PC-3 (cell line): ENCODE measurements around the gene C1GALT1. TPM values are rescaled to one million over a fixed set of nuclear protein-coding genes. Genes with fewer than 3 reads are reported as not detected.

ENCODE experiments used
- ATAC-seq: fragments of 200-7000 bp; cut with Tn5 transposase; 2 replicates; pipeline ENCODE4 v1.9.1; 2020; ENCODE audit warnings: mild to moderate bottlenecking, moderate library complexity
- BruUV-seq: library from RNA; stranded (reverse); fragments of 400-500 nt; replicated peaks from 2 replicates; lab custom pipeline; 2021; lab: Mats Ljungman, UMichigan
- CTCF ChIA-PET: fragments of 300-600 bp; sonication (Branson Sonifier 250); formaldehyde crosslinking; loops from one replicate; lab custom pipeline; 2022; ENCODE audit warnings: antibody characterized with exemption; lab: Charles Lee
- POLR2A ChIA-PET: fragments of 300-600 bp; sonication (Branson Sonifier 250); formaldehyde crosslinking; loops from one replicate; lab custom pipeline; 2022; ENCODE audit warnings: antibody characterized with exemption; ENCODE audit not compliant: unreplicated experiment; lab: Charles Lee
- DNase-seq: peaks from one replicate; pipeline ENCODE4 v3.0.0-alpha.2; 2015
- H2AFZ ChIP-seq: fragments of 300-600 bp; sonication (generic); 2 replicates; pipeline ENCODE4 v1.6.0; 2016; ENCODE audit warnings: antibody characterized with exemption, low read length
- H3F3A ChIP-seq: fragments of 300-600 bp; sonication (generic); one replicate; pipeline ENCODE4 v1.6.0; 2017; ENCODE audit warnings: antibody characterized with exemption, low read length, control low read depth, mild to moderate bottlenecking; ENCODE audit not compliant: unreplicated experiment
- H3K27ac ChIP-seq: fragments of 300-600 bp; sonication (generic); 2 replicates; pipeline ENCODE4 v1.5.1; 2016; ENCODE audit warnings: mild to moderate bottlenecking, low read length
- H3K27me3 ChIP-seq: fragments of 300-600 bp; sonication (generic); 2 replicates; pipeline ENCODE4 v1.6.1; 2016; ENCODE audit warnings: low read length, mixed read lengths
- H3K36me3 ChIP-seq: fragments of 300-600 bp; sonication (generic); 2 replicates; pipeline ENCODE4 v1.6.1; 2016; ENCODE audit warnings: low read depth, mixed run types, low read length, mixed read lengths
- H3K4me1 ChIP-seq: fragments of 300-600 bp; sonication (generic); 2 replicates; pipeline ENCODE4 v1.5.1; 2016; ENCODE audit warnings: low read length; ENCODE audit not compliant: insufficient read depth
- H3K4me2 ChIP-seq: fragments of 300-600 bp; sonication (generic); 2 replicates; pipeline ENCODE4 v1.6.0; 2016; ENCODE audit warnings: low read length
- H3K4me3 ChIP-seq: fragments of 300-600 bp; sonication (generic); 2 replicates; pipeline ENCODE4 v1.5.1; 2016; ENCODE audit warnings: mild to moderate bottlenecking, low read length, mixed read lengths
- H3K79me2 ChIP-seq: fragments of 300-600 bp; sonication (generic); 2 replicates; pipeline ENCODE4 v1.6.1; 2017; ENCODE audit warnings: low read length, mixed read lengths
- H3K9ac ChIP-seq: fragments of 300-600 bp; sonication (generic); 2 replicates; pipeline ENCODE4 v1.6.0; 2016; ENCODE audit warnings: mild to moderate bottlenecking, low read length
- H3K9me2 ChIP-seq: fragments of 300-600 bp; sonication (generic); replicated peaks from 2 replicates; pipeline ENCODE4 v1.6.1; 2016; ENCODE audit warnings: mixed run types, low read length, mixed read lengths
- H3K9me3 ChIP-seq: fragments of 300-600 bp; sonication (generic); 2 replicates; pipeline ENCODE4 v1.6.1; 2016; ENCODE audit warnings: low read length, mixed read lengths
- H4K20me1 ChIP-seq: fragments of 300-600 bp; sonication (generic); 2 replicates; pipeline ENCODE4 v1.6.1; 2016; ENCODE audit warnings: low read length, mixed read lengths
- CTCF ChIP-seq: fragments of 300-600 bp; sonication (generic); conservative IDR thresholded peaks from 2 replicates; pipeline ENCODE4 v1.5.1; 2017; ENCODE audit warnings: antibody characterized with exemption, low read depth, mild to moderate bottlenecking, low read length
- EZH2 ChIP-seq: fragments of 300-600 bp; sonication (generic); IDR thresholded peaks from one replicate; pipeline ENCODE4 v1.6.1; 2017; ENCODE audit warnings: antibody characterized with exemption, mild to moderate bottlenecking, low read length; ENCODE audit not compliant: unreplicated experiment
- EZH2phosphoT487 ChIP-seq: fragments of 300-600 bp; sonication (generic); IDR thresholded peaks from 2 replicates; pipeline ENCODE4 v1.6.1; 2018; ENCODE audit warnings: mild to moderate bottlenecking, antibody characterized with exemption, low read length, borderline replicate concordance
- intact Hi-C: fragments of 100-400 bp; cut with micrococcal nuclease; formaldehyde crosslinking; loops from 2 replicates; pipeline ENCODE4 v1.9.0; 2023
- total RNA-seq: library from RNA; depleted of rRNA; stranded (reverse); fragments of >200 nt; gene quantifications from 2 replicates; pipeline ENCODE4 v1.2.3, GENCODE V29; 2014

The C1GALT1 gene
- total RNA-seq, 1 experiment from 2014 or later, result 32.3 TPM

GRCh38 chr7:7220821-7221220 is 38.5 kb downstream of the C1GALT1 start:
- Histone ChIP-seq H3K4me1 (peaks cover 10% of the 10 kb centered on the region), H3F3A (no peaks in the 10 kb centered on the region), H4K20me1 (no peaks in the 10 kb centered on the region), H3K79me2 (0 out of 2 replicates have a peak, but pooled peaks cover 6% of the 10 kb centered on the region), H3K27me3 (no peaks in the 10 kb centered on the region), H3K9me3 (no peaks in the 10 kb centered on the region), H3K36me3 (no peaks in the 10 kb centered on the region), H3K4me3 (no peak overlapping the region), H3K9ac (no peak overlapping the region), H3K9me2 (no peaks in the 10 kb centered on the region), H2AFZ (no peak overlapping the region), H3K4me2 (no peak overlapping the region), H3K27ac (no peak overlapping the region)
- intact Hi-C loops, result no loop called here
- no TSS peak for BruUV-seq
- ChIA-PET POLR2A (no interaction called here), CTCF (no interaction called here)
- TF ChIP-seq CTCF (no peak), EZH2phosphoT487 (no peak), EZH2 (no peak)
- ATAC-seq (no peak), DNase-seq (no peak)

DNA sequence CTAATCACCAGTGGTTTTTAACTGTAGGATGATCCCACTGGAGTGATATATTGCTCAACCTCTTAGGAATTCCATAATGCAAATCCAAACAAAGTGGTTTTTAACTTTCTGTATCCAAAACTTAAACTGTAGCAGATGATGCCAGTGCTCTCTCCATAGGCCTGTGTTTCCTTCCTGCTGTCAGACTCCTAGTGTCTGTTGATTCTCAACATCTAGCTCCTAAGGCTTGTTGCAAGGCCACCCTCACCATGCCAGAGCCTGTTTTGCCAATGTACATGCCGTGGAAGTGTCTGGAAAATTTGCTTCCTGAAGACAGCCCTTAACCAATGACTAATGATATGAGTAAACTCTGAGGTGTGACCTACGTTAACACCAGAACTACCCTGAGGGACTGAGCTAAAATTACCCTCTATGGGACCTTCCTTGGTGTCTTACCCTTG is 39.3 kb downstream of the C1GALT1 start:
- Histone ChIP-seq H3K9me3 (no peaks in the 10 kb centered on the region), H3K36me3 (no peaks in the 10 kb centered on the region), H3K4me2 (no peak overlapping the region), H3K4me3 (no peak overlapping the region), H3K9me2 (no peaks in the 10 kb centered on the region), H4K20me1 (no peaks in the 10 kb centered on the region), H3K4me1 (peaks cover 10% of the 10 kb centered on the region), H3K9ac (no peak overlapping the region), H2AFZ (no peak overlapping the region), H3K27me3 (no peaks in the 10 kb centered on the region), H3K79me2 (0 out of 2 replicates have a peak, but pooled peaks cover 6% of the 10 kb centered on the region), H3F3A (no peaks in the 10 kb centered on the region), H3K27ac (no peak overlapping the region)
- DNase-seq (peak; percentile 58), ATAC-seq (peak; percentile 93)
- intact Hi-C loops, result no loop called here
- BruUV-seq, result no TSS peak
- no peak for TF ChIP-seq EZH2phosphoT487
- no peak for TF ChIP-seq EZH2
- TF ChIP-seq CTCF, result no peak
- CTCF ChIA-PET, result interaction anchor here (0.8 kb wide), 1 partner anchor 131 kb away, joined by 3 read pairs; no protein-coding TSS in a partner anchor
- POLR2A ChIA-PET, result no interaction called here

DNA sequence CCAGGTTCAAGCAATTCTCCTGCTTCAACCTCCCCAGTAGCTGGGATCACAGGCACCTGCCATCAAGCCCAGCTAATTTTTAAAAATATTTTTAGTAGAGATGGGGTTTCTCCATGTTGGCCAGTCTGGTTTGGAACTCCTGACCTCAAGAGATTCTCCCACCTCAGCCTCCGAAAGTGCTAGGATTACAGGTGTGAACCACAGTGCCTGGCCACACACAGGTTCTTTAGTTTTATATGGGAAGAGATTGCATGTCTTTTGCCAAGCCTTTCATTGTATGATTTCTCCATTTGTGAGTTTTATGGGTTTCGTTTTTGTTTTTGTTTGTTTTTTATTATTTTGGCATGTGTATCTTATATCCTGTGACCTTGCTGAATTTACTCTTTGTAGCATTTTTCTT is 40.9 kb downstream of the C1GALT1 start:
- Histone ChIP-seq H3K4me2 (no peak overlapping the region), H3K36me3 (no peaks in the 10 kb centered on the region), H3K27me3 (no peaks in the 10 kb centered on the region), H3K9me2 (no peaks in the 10 kb centered on the region), H4K20me1 (no peaks in the 10 kb centered on the region), H3K4me3 (no peak overlapping the region), H3K27ac (no peak overlapping the region), H3K9me3 (no peaks in the 10 kb centered on the region), H3F3A (no peaks in the 10 kb centered on the region), H3K4me1 (peaks cover 10% of the 10 kb centered on the region), H3K79me2 (0 out of 2 replicates have a peak, but pooled peaks cover 6% of the 10 kb centered on the region), H3K9ac (no peak overlapping the region), H2AFZ (no peak overlapping the region)
- ChIA-PET POLR2A (no interaction called here), CTCF (interaction anchor here (0.6 kb wide), 1 partner anchor 130 kb away, joined by 3 read pairs; no protein-coding TSS in a partner anchor)
- DNase-seq, result no peak
- no peak for TF ChIP-seq EZH2phosphoT487
- no peak for TF ChIP-seq EZH2
- no peak for ATAC-seq
- no TSS peak for BruUV-seq
- intact Hi-C loops, result no loop called here
